OCI-LY7 (cell line): ENCODE results near the gene SMARCAL1. TPM values are rescaled to one million over a fixed set of nuclear protein-coding genes. Genes with fewer than 3 reads are reported as not detected.

Experiments used
- BruUV-seq: library from RNA; stranded (reverse); fragments of 400-500 nt; replicated peaks from 2 replicates; lab custom pipeline; 2021; lab: Mats Ljungman, UMichigan
- CTCF ChIA-PET: fragments of 300-600 bp; sonication (Branson Sonifier 250); formaldehyde crosslinking; loops from one replicate; lab custom pipeline; 2022; ENCODE audit warnings: antibody characterized with exemption; ENCODE audit not compliant: unreplicated experiment; lab: Charles Lee
- POLR2A ChIA-PET: fragments of 300-600 bp; sonication (Branson Sonifier 250); formaldehyde crosslinking; loops from one replicate; lab custom pipeline; 2022; ENCODE audit warnings: antibody characterized with exemption; lab: Charles Lee
- DNase-seq: peaks from one replicate; pipeline ENCODE4 v3.0.0-alpha.2; 2015; ENCODE audit warnings: low spot score
- H2AFZ ChIP-seq: fragments of 200-600 bp; sonication (generic), shearing (Covaris generic); 2 replicates; pipeline ENCODE4 v1.6.1; 2014; ENCODE audit warnings: mild to moderate bottlenecking, antibody characterized with exemption, low read length, moderate library complexity
- H3K27ac ChIP-seq: fragments of 200-600 bp; sonication (generic); 2 replicates; pipeline ENCODE4 v1.5.1; 2014; ENCODE audit warnings: mixed run types, low read depth, mild to moderate bottlenecking, moderate library complexity, low read length, inconsistent platforms; ENCODE audit not compliant: poor library complexity, severe bottlenecking
- H3K36me3 ChIP-seq: fragments of 200-600 bp; sonication (generic); 2 replicates; pipeline ENCODE4 v1.6.1; 2014; ENCODE audit warnings: mild to moderate bottlenecking, antibody characterized with exemption, low read length, moderate library complexity, mixed read lengths; ENCODE audit not compliant: insufficient read depth
- H3K4me1 ChIP-seq: fragments of 200-600 bp; sonication (generic); 2 replicates; pipeline ENCODE4 v1.5.1; 2014; ENCODE audit warnings: mild to moderate bottlenecking, low read length; ENCODE audit not compliant: insufficient read depth, poor library complexity, severe bottlenecking
- H3K4me2 ChIP-seq: fragments of 200-600 bp; sonication (generic); 2 replicates; pipeline ENCODE4 v1.6.1; 2014; ENCODE audit warnings: mild to moderate bottlenecking, low read length
- H3K4me3 ChIP-seq: fragments of 200-600 bp; sonication (generic); 2 replicates; pipeline ENCODE4 v1.5.1; 2014; ENCODE audit warnings: mild to moderate bottlenecking, low read depth, low read length; ENCODE audit not compliant: poor library complexity, severe bottlenecking
- H3K79me2 ChIP-seq: fragments of 200-600 bp; sonication (generic); 2 replicates; pipeline ENCODE4 v1.6.1; 2016; ENCODE audit warnings: low read depth, mild to moderate bottlenecking, low read length, moderate library complexity, mixed read lengths; ENCODE audit not compliant: insufficient read depth
- H3K9me2 ChIP-seq: fragments of 200-600 bp; sonication (generic); 2 replicates; pipeline ENCODE4 v1.6.1; 2016; ENCODE audit warnings: mild to moderate bottlenecking, low read length, mixed read lengths; ENCODE audit not compliant: insufficient read depth
- H3K9me3 ChIP-seq: fragments of 200-600 bp; sonication (generic); 2 replicates; pipeline ENCODE4 v1.6.1; 2014; ENCODE audit warnings: mild to moderate bottlenecking, mixed run types, low read length, mixed read lengths
- H4K20me1 ChIP-seq: fragments of 200-600 bp; sonication (generic); 2 replicates; pipeline ENCODE4 v1.6.1; 2014; ENCODE audit warnings: mild to moderate bottlenecking, antibody characterized with exemption, low read length, moderate library complexity, mixed read lengths; ENCODE audit not compliant: insufficient read depth
- EZH2phosphoT487 ChIP-seq: fragments of 200-600 bp; sonication (generic); IDR thresholded peaks from 2 replicates; pipeline ENCODE4 v1.6.1; 2018; ENCODE audit warnings: low read depth, borderline replicate concordance, mild to moderate bottlenecking, mixed run types, antibody characterized with exemption, low read length, moderate library complexity, mixed read lengths
- intact Hi-C: fragments of 100-400 bp; cut with micrococcal nuclease; formaldehyde crosslinking; loops from one replicate; pipeline ENCODE4 v1.10.0; 2022; ENCODE audit not compliant: unreplicated experiment
- total RNA-seq, 2 experiments: library from RNA; depleted of rRNA in 1 of 2; stranded (reverse); fragments of >200 nt in 1 of 2; shearing (Covaris generic) in 1 of 2; gene quantifications; 2 replicates each; pipeline ENCODE4 v1.2.3, GENCODE V29; 2014 to 2022
- TF ChIP-seq, protein P1 (sequence below): fragments of 200-600 bp; sonication (generic); conservative IDR thresholded peaks from 2 replicates; pipeline ENCODE4 v1.5.1; 2014; ENCODE audit warnings: mild to moderate bottlenecking, antibody characterized with exemption, low read length, moderate library complexity, mixed read lengths

SMARCAL1 gene
- total RNA-seq, 2 experiments from 2014 or later, result 12.2 to 26.1 TPM

DNA sequence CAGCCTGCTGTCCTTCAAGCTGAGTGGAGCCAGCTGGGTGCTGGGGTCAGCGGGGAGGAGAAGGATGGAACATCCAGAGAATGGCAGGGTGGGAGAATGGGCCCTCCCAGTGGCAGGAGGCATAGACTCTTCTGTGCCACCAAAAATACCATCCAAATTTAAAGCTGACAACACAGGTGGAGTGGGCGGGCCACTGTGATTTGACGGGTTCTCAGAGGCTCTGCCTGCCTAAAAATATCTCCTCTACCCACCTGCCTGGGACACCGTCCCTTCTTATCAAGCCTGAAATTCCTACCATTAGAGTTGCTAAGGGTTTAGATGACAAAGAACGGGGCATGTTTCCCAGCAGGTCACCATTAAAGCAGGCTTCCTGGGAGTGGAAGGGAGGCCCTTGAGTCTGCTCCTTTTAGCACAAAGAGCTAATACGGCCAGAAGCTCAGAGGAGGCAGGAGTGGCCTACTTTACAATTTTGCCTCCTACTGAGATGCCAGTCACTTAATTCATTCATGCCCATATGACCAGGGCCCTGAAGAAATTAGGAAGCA is 20.2 kb upstream of the SMARCAL1 start:
- no peaks in the 10 kb centered on the region for H3K9me2 ChIP-seq
- no peak overlapping the region for H3K4me2 ChIP-seq
- POLR2A ChIA-PET, result no interaction called here
- H2AFZ ChIP-seq, result no peak overlapping the region
- H3K79me2 ChIP-seq, result no peaks in the 10 kb centered on the region
- no peak for DNase-seq
- H4K20me1 ChIP-seq, result no peaks in the 10 kb centered on the region
- no peak overlapping the region for H3K4me3 ChIP-seq
- CTCF ChIA-PET, result no interaction called here
- H3K9me3 ChIP-seq, result no peaks in the 10 kb centered on the region
- no TSS peak for BruUV-seq
- H3K27ac ChIP-seq, result no peak overlapping the region
- TF ChIP-seq, protein P1, sequence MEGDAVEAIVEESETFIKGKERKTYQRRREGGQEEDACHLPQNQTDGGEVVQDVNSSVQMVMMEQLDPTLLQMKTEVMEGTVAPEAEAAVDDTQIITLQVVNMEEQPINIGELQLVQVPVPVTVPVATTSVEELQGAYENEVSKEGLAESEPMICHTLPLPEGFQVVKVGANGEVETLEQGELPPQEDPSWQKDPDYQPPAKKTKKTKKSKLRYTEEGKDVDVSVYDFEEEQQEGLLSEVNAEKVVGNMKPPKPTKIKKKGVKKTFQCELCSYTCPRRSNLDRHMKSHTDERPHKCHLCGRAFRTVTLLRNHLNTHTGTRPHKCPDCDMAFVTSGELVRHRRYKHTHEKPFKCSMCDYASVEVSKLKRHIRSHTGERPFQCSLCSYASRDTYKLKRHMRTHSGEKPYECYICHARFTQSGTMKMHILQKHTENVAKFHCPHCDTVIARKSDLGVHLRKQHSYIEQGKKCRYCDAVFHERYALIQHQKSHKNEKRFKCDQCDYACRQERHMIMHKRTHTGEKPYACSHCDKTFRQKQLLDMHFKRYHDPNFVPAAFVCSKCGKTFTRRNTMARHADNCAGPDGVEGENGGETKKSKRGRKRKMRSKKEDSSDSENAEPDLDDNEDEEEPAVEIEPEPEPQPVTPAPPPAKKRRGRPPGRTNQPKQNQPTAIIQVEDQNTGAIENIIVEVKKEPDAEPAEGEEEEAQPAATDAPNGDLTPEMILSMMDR, result no peak
- TF ChIP-seq EZH2phosphoT487, result no peak
- H3K4me1 ChIP-seq, result no peaks in the 10 kb centered on the region
- H3K36me3 ChIP-seq, result no peaks in the 10 kb centered on the region
- intact Hi-C loops, result no loop called here

DNA sequence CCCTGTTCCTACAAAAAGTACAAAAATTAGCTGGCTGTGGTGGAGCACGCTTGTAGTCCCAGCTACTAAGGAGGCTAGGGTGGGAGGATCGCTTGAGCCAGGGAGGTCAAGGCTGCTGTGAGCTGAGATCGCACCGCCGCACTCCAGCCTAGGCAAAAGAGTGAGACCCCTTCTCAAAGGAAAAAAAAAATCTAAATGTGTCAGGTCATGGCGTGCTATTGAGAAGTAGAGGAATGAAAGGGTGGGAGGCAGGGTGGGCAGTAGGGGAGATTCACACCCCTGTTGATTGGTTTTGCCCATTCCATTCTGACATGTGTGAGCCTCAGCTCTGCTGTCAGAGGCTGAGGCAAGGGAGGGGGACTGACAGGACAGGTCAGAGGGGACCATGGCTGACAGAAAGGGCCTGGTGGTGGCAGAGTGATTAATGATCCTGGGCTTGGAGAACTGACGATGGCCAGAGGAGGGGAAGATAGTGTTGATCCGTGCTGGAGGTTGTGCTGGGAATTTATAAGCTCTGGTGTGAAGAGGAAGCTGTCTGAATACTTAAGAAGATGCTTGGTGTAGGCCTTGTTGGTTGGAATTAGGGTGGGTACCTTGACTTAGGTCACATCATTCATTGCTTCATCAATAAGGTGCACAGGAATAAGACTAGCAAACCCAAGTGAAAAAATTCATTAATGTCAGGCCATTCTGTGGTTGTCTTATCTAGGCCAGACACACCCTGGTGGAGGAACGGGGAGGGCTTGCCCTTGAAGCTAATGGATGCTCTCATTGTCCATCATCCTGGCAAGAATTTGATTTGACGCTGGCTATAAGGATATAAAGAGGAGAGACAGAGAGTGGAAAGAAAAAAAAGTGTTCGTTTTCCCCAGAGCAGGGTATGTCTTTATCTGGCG is 19.1 kb upstream of the SMARCAL1 start:
- Histone ChIP-seq H3K9me2 (no peaks in the 10 kb centered on the region), H3K4me1 (no peaks in the 10 kb centered on the region), H3K4me3 (no peak overlapping the region), H3K36me3 (no peaks in the 10 kb centered on the region), H3K9me3 (no peaks in the 10 kb centered on the region), H3K27ac (no peak overlapping the region), H3K79me2 (no peaks in the 10 kb centered on the region), H3K4me2 (no peak overlapping the region), H4K20me1 (no peaks in the 10 kb centered on the region), H2AFZ (no peak overlapping the region)
- TF ChIP-seq, protein P1, result no peak
- no peak for TF ChIP-seq EZH2phosphoT487
- intact Hi-C loops, result no loop called here
- no peak for DNase-seq
- CTCF ChIA-PET, result no interaction called here
- no TSS peak for BruUV-seq
- POLR2A ChIA-PET, result no interaction called here

DNA sequence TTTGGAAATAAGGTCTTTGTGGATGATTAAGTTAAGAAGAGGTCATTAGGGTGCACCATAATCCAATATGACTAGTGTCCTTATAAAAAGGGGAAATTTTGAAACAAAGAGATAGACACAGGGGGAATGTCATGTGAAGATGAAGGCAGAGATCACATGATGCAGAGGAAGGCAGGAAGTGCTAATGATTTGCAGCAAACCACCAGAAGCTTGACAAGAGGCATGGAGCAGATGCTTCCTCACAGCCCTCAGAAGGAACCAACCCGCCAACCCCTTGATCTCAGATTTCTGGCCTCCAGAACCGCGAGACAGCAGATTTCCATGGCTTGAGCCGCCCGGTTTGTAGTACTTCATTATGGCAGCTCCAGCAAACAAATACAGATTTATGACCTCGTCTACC is 17.4 kb upstream of the SMARCAL1 start:
- H3K79me2 ChIP-seq, result no peaks in the 10 kb centered on the region
- no peaks in the 10 kb centered on the region for H4K20me1 ChIP-seq
- intact Hi-C loops, result no loop called here
- DNase-seq, result no peak
- H3K27ac ChIP-seq, result no peak overlapping the region
- H3K9me3 ChIP-seq, result no peaks in the 10 kb centered on the region
- no TSS peak for BruUV-seq
- no peaks in the 10 kb centered on the region for H3K4me1 ChIP-seq
- peak overlapping the region; percentile 37 for H3K4me2 ChIP-seq
- no peak overlapping the region for H3K4me3 ChIP-seq
- H3K36me3 ChIP-seq, result no peaks in the 10 kb centered on the region
- POLR2A ChIA-PET, result no interaction called here
- TF ChIP-seq EZH2phosphoT487, result no peak
- TF ChIP-seq, protein P1, result no peak
- peak overlapping the region; percentile 79; the same call in 1 of the 2 replicates for H2AFZ ChIP-seq
- no peaks in the 10 kb centered on the region for H3K9me2 ChIP-seq
- CTCF ChIA-PET, result no interaction called here
